Nephron progenitor cell (in vitro differentiated cells): Measurements from ENCODE around the gene KLK13.
A peak's percentile ranks its signal among the peaks of the same experiment; 100 is the strongest.

Source experiments
- DNase-seq: peaks from one replicate; pipeline ENCODE4 v3.0.0; 2021
- H3K27ac Mint-ChIP-seq: 2 replicates; pipeline ENCODE4 v1.8.0; 2021; ENCODE audit warnings: mild to moderate bottlenecking, moderate library complexity, mixed read lengths
- H3K27me3 Mint-ChIP-seq: 2 replicates; pipeline ENCODE4 v1.8.0; 2021; ENCODE audit warnings: mild to moderate bottlenecking, low read depth, mixed read lengths; ENCODE audit not compliant: poor library complexity
- H3K36me3 Mint-ChIP-seq: 2 replicates; pipeline ENCODE4 v1.8.0; 2021; ENCODE audit warnings: low read depth, mixed read lengths
- H3K4me1 Mint-ChIP-seq: 2 replicates; pipeline ENCODE4 v1.8.0; 2021; ENCODE audit warnings: mixed read lengths
- H3K4me3 Mint-ChIP-seq: 2 replicates; pipeline ENCODE4 v1.8.0; 2021; ENCODE audit warnings: mild to moderate bottlenecking, moderate library complexity, mixed read lengths
- H3K9me3 Mint-ChIP-seq: 2 replicates; pipeline ENCODE4 v1.8.0; 2021; ENCODE audit warnings: mild to moderate bottlenecking, moderate library complexity, mixed read lengths
- TF ChIP-seq, protein P1 (sequence below): fragments of 200-600 bp; sonication (generic); IDR thresholded peaks from 2 replicates; pipeline ENCODE4 v1.5.0; 2021; ENCODE audit warnings: antibody characterized with exemption

Gene KLK13

DNA sequence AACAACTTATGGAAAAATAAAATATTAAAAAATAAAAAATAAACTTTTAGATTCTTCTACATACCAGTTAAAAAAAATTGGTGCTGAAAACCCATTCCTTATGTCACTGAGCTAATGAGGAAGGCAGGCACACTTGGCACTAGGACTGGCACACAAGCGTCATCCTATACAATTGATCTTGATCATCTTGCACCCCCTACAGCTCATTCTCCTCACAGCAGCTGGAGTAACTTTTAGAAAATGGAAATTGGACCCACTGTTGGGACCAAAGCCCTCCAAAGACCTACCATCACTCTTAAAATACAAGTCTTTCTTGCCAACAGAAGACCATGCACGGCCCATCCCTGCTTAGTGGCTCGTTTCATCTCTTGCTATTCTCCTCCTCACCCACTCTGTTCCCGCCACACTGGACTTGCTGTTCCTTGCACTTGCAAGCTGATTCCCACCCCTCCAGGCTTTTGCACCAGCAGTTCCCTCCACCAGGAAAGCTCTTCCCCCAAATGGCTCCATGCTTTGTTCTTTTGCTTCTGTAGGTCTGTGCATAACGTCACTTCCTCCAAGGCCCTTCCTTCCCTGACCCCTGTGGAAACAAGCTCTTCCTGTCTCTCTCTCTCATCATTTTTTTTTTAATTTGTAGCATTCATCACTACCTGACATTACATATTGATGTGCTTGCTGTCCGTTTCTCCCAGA is 31.7 kb upstream of the KLK13 start:
- TF ChIP-seq, protein P1, sequence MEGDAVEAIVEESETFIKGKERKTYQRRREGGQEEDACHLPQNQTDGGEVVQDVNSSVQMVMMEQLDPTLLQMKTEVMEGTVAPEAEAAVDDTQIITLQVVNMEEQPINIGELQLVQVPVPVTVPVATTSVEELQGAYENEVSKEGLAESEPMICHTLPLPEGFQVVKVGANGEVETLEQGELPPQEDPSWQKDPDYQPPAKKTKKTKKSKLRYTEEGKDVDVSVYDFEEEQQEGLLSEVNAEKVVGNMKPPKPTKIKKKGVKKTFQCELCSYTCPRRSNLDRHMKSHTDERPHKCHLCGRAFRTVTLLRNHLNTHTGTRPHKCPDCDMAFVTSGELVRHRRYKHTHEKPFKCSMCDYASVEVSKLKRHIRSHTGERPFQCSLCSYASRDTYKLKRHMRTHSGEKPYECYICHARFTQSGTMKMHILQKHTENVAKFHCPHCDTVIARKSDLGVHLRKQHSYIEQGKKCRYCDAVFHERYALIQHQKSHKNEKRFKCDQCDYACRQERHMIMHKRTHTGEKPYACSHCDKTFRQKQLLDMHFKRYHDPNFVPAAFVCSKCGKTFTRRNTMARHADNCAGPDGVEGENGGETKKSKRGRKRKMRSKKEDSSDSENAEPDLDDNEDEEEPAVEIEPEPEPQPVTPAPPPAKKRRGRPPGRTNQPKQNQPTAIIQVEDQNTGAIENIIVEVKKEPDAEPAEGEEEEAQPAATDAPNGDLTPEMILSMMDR = peak; percentile 16
- H3K4me1 Mint-ChIP-seq = peaks cover 17% of the 10 kb centered on the region
- H3K27ac Mint-ChIP-seq = no peak overlapping the region
- H3K9me3 Mint-ChIP-seq = no peaks in the 10 kb centered on the region
- peaks cover 11% of the 10 kb centered on the region for H3K27me3 Mint-ChIP-seq
- no peak overlapping the region for H3K4me3 Mint-ChIP-seq
- no peaks in the 10 kb centered on the region for H3K36me3 Mint-ChIP-seq
- DNase-seq = no peak

DNA sequence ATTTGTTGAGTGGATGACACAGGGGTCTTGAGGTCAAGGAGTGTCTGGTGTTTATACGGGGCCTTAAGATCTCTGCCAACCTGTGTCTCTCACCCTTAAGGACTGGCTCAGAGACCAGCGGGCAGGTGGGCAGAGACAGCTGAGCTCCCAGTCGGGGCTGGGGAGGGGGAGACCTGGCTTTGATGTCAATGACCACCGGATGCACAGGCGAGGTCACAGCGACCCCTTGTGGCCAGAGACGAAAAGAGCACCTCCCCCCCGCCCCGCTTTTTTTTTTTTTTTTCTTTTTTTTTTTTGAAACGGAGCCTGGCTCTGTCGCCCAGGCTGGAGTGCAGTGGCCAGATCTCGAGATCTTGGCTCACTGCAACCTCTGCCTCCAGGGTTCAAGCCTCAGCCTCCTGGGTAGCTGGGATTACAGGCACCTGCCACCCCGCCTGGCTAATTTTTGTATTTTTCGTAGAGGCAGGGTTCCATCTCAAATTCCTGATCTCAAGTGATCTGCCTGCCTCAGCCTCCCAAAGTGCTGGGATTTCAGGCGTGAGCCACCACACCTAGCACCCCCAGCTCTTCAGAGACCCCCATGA is 29.9 kb upstream of the KLK13 start:
- peaks cover 7% of the 10 kb centered on the region for H3K27me3 Mint-ChIP-seq
- DNase-seq = peak; percentile 80
- TF ChIP-seq, protein P1 = peak; percentile 80
- H3K27ac Mint-ChIP-seq = no peak overlapping the region
- peaks cover 17% of the 10 kb centered on the region for H3K4me1 Mint-ChIP-seq
- no peak overlapping the region for H3K4me3 Mint-ChIP-seq
- no peaks in the 10 kb centered on the region for H3K9me3 Mint-ChIP-seq
- H3K36me3 Mint-ChIP-seq = no peaks in the 10 kb centered on the region

DNA sequence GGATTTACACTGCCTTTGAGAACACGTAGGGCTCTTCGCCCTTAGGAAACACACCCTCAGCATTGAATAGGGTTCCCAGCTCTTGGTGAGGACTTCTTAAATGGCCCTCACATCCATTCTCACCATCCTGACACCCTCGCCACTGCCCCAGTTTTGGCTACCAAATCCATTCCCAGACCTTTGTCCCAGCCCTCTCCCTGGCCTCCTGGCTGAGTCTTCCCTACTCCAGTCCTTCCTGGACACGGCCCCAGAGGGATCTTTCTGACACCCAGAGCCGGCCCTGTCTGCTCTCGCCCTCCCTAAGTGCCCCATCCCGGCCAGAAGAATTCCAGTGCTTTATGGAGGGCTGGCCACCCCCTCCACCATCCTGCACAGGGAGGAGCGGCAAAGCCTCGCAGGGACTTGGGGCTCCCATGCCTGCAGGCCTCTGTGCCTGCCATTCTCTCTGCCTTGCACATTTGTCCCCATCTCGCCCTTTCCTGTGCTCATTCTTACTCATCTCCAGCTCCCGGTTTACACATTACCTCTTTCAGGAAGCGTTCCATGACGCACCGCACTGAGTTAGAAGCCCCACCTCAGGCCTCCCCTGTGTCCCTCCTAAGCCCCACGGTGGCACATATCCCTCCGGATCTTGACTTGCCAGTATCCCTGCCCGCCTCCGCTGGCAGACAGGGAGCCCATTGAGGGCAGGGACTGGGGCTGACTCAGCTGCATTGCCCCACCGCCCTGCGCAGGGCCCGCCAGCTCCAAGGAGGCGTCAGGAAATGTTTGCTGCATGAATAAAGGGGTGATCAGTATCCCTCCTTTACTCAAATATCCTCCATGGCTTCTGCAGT is 28.8 kb upstream of the KLK13 start:
- H3K9me3 Mint-ChIP-seq = no peaks in the 10 kb centered on the region
- no peak overlapping the region for H3K27ac Mint-ChIP-seq
- H3K4me1 Mint-ChIP-seq = peaks cover 17% of the 10 kb centered on the region
- peaks cover 7% of the 10 kb centered on the region for H3K27me3 Mint-ChIP-seq
- H3K4me3 Mint-ChIP-seq = no peak overlapping the region
- TF ChIP-seq, protein P1 = no peak
- H3K36me3 Mint-ChIP-seq = no peaks in the 10 kb centered on the region
- DNase-seq = no peak

DNA sequence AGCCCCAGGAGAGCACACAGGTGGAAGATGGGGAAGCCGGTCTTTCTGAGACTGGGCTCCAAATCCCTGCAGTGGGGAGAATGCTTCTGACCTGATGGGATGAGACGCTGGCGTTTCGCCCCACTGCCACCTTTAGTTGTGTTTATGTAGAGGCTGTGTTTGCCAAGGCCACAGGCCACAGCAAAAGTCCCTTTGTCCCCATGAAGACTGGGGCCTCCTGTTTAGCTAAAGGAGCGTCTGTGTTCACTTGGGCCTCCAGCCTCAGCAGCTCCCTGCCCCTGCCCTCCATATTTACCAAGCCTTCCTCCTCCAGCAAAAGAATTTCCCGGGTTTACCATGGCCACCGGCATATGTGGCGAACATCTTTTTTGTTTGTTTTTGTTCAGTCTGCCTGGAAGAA is 28.2 kb upstream of the KLK13 start:
- Mint-ChIP-seq H3K27me3 (peaks cover 7% of the 10 kb centered on the region), H3K27ac (no peak overlapping the region), H3K4me1 (peaks cover 17% of the 10 kb centered on the region), H3K4me3 (no peak overlapping the region), H3K9me3 (no peaks in the 10 kb centered on the region), H3K36me3 (no peaks in the 10 kb centered on the region)
- TF ChIP-seq, protein P1 = no peak
- no peak for DNase-seq

DNA sequence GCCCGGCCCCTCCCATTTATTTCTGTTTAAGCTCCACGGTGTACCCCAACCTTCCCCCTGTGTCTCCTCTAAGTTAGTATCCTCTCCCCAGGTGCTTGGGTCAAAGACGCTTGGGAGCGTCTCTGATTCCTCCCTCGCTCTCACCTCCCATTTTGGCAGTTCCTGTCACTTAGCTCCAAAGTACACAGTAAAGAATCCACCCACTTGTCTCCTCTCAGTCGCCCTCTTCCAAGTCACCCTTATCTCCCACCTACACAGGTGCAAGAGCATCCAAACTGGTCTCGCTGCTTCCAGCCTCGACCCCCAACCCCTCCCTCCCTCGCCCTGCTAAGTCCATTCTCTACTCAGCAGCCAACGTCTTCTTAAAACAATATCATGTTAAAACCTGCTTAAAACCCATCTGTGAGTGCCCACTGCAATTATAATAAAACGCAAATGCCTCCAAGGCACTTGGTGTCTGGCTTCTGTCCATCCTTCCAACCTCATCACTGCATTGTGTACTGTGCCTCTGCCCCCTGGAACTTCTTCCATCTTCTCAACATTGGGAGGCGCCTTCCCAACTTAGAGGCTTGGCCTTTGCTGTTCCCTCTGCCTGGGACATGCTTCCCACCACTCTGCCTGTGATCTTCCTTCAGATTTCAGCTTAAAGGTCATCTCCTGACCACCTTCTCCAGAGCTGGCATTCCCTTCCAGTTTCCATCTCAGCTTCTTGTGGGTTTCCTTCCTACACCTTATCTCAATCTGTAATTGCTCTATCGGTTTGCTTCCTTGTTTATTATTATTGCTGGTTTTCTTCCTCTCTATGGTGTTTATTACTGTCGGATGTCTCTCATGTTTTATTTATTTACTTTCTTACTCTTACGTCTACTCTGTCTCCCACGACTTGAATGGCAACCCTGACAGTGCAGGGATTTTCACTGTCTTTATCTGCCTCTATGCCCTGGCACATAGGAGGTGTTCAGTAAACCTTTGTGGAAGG is 27.3 kb upstream of the KLK13 start:
- no peak overlapping the region for H3K4me3 Mint-ChIP-seq
- TF ChIP-seq, protein P1 = no peak
- peaks cover 18% of the 10 kb centered on the region for H3K4me1 Mint-ChIP-seq
- DNase-seq = no peak
- H3K27me3 Mint-ChIP-seq = peaks cover 10% of the 10 kb centered on the region
- H3K36me3 Mint-ChIP-seq = no peaks in the 10 kb centered on the region
- H3K9me3 Mint-ChIP-seq = no peaks in the 10 kb centered on the region
- no peak overlapping the region for H3K27ac Mint-ChIP-seq
